ENCODE results near the gene P2RY8.
"Not testable (repeated sequence)": the region's sequence is repeated elsewhere in the genome, so short reads cannot be mapped to it uniquely, and the experiment has no call there.

P2RY8 gene, protein sequence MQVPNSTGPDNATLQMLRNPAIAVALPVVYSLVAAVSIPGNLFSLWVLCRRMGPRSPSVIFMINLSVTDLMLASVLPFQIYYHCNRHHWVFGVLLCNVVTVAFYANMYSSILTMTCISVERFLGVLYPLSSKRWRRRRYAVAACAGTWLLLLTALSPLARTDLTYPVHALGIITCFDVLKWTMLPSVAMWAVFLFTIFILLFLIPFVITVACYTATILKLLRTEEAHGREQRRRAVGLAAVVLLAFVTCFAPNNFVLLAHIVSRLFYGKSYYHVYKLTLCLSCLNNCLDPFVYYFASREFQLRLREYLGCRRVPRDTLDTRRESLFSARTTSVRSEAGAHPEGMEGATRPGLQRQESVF

GRCh38 chrX:1537031-1537715 lies at the start of gene P2RY8:
Gene P2RY8, minus strand, starts transcription at chrX:1537185. Its CDS starts 70,627 bp downstream, at chrX:1466558.
- peak; percentile 60 for DNase-seq

DNA sequence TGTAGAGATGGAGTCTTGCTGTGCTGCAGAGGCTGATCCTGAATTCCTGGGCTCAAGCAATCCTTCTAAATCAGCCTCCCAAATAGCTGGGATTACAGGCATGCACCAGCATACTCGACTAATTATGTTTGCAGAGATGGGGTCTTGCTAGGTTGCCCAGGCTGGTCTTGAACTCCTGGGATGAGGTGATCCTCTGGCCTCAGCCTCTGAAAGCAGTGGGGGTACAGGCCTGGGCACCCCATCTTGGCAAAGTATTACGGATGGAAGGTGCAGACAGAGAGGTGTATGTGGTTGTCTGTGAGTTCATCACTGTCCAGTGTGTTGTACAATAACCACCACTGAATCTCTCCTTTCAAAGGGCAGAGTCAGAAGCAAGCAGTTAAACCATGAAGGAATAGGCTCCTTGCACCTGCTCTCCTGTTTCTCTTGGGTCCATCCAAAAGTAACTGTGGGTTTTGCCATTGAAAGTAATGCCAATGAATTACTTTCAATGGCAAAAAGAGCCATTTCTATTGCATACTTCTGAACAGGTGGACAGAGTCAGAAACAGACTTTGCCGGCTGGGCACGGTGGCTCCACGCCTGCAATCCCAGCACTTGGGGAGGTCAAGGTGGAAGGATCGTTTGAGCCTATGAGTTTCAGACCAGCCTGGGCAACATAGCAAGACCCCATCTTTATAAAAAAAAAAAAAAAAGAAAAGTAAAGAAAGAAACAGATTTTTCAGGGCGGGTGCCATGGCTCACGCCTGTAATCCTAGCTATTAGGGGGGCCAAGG lies 47.4 kb upstream of the P2RY8 start:
- DNase-seq, result no peak

- peak; percentile 37 for DNase-seq
Observed at GRCh38 chrX:1582686-1583437, 45.9 kb upstream of the P2RY8 start.

GRCh38 chrX:1581132-1581531 lies 44.1 kb upstream of the P2RY8 start:
- DNase-seq, result peak; percentile 68

GRCh38 chrX:1578511-1579173 lies 41.7 kb upstream of the P2RY8 start:
- no peak for DNase-seq

DNA sequence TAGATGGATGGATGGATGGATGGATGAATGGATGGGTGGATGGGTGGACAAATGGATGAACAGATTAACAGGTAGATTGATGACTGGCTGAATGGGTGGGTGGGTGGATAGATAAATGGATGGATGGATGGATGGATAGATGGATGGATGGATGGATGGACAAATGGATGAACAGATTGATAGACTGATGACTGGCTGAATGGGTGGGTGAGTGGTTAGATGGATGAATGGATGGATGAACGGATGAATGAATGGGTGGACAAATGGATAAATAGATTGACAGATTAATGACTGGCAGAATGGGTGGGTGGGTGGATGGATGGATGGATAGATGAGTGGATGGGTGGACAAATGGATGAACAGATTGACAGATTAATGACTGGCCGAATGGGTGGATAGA lies 40.9 kb upstream of the P2RY8 start:
- no peak for DNase-seq

- no peak for DNase-seq
Observed at GRCh38 chrX:1576201-1576992, 39.4 kb upstream of the P2RY8 start.

DNA sequence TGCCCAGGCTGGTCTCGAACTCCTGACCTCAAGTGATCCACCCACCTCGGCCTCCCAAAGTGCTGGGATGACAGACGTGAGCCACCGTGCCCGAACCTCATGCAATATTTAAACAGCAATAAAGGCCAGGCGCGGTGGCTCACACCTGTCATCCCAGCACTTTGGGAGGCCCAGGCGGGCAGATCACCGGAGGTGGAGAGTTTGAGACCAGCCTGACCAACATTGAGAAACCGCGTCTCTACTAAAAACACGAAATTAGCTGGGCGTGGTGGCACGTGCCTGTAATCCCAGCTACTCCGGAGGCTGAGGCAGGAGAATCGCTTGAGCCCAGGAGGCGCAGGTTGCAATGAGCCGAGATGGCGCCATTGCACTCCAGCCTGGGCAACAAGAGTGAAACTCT lies 37.2 kb upstream of the P2RY8 start:
- not testable (repeated sequence) for DNase-seq

- no peak for DNase-seq
Observed at GRCh38 chrX:1564750-1565683, 28.0 kb upstream of the P2RY8 start.

DNA sequence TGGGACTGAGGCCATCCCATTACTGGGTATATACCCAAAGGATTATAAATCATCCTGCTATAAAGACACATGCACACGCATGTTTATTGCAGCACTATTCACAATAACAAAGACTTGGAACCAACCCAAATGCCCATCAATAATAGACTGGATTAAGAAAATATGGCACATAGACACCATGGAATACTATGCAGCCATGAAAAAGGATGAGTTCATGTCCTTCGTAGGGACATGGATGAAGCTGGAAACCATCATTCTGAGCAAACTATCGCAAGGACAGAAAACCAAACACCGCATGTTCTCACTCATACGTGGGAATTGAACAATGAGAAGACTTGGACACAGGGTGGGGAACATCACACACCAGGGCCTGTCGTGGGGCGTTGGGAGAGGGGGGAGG lies 27.1 kb upstream of the P2RY8 start:
- DNase-seq, result not testable (repeated sequence)

DNA sequence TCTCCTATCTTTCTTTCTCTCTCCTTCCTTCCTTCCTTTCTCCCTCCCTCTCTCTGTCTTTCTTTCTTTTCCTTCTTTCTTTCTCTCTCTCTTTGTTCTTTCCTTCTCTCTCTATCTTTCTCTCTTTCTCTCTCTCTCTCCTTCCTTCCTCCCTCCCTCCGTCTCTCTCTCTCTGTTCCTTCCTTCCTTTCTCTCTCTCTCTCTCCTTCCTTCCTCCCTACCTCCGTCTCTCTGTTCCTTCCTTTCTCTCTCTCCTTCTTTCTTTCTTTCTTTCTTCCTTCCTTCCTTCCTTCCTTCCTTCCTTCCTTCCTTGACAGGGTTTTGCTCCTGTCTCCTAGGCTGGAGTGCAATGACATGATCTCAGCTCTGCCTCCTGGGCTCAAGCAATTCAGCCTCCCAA lies 24.2 kb upstream of the P2RY8 start:
- no peak for DNase-seq

DNA sequence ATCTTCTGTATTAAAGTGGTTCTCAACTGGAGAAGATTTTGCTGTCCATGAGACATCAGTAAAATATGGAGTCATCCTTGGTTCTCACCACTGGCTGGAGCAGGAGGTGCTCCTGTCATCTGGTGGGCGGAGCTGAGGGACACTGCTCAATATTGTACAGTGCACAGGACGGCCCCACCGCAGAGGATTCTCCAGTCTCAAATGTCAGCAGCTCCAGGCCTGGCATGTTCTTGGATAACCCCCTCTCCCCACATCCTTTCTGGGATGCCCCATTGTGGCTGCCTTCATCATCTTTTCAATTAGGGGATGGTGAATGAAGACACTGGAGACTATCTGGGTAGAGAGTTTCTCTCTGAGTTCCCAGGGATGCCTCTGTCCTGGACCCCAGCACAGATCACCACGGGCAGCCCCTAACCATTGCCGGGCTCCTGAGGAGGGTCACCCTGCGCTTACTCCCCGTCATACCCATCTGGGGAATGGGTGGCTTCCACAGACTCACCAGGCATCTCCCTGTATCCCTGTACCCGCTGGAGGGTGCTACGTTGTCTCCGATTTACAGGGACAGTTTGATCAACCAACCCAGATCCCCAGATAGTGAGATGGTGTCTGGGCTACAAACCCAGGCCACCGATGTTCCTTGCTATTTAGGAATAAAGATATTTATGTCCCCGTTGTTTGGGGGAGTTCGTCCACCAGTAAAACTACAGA lies 21.9 kb upstream of the P2RY8 start:
- no peak for DNase-seq

GRCh38 chrX:1557442-1557841 lies 20.5 kb upstream of the P2RY8 start:
- DNase-seq, result not testable (repeated sequence)

DNA sequence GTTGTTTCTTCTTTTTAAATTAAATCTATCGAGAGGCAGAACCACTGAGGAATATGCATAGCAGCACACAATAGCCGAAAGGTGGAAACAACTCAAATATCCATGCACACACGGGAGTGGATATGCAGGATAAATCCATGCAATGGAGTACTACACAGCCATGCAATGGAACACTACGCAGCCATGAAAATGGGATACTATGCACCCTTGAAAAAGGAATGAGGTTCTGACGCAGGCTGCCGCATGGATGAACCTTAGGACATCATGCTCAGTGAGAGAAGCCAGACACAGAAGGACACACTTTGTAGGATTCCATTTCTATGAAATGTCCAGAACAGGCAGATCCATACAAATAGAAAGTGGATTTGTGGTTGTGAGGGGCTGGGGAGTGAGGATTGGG lies 18.4 kb upstream of the P2RY8 start:
- DNase-seq, result no peak

GRCh38 chrX:1554469-1555210 lies 17.7 kb upstream of the P2RY8 start:
- DNase-seq, result no peak

DNA sequence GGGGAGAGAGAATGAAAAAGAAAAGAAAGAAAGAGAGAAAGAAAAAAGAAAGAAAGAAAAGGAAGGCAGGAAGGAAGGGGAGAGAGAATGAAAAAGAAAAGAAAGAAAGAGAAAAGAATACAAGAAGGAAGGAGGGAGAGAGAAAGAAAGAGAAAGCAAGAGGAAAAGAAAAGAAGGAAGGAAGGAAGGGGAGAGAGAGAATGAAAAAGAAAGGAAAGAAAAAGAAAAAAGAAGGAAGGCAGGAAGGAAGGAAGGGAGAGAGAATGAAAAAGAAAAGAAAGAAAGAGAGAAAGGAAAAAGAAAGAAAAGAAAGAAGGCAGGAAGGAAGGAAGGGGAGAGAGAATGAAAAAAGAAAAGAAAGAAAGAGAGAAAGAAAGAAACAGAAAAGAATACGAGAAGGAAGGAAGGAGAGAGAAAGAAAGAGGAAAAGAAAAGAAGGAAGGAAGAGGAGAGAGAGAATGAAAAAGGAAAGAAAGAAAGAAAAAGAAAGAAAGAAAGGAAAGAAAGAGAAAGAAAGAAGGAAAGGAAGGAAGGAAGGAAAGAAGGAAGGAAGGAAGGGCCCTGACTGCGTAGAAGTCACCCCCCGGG lies 15.1 kb upstream of the P2RY8 start:
- DNase-seq, result no peak

DNA sequence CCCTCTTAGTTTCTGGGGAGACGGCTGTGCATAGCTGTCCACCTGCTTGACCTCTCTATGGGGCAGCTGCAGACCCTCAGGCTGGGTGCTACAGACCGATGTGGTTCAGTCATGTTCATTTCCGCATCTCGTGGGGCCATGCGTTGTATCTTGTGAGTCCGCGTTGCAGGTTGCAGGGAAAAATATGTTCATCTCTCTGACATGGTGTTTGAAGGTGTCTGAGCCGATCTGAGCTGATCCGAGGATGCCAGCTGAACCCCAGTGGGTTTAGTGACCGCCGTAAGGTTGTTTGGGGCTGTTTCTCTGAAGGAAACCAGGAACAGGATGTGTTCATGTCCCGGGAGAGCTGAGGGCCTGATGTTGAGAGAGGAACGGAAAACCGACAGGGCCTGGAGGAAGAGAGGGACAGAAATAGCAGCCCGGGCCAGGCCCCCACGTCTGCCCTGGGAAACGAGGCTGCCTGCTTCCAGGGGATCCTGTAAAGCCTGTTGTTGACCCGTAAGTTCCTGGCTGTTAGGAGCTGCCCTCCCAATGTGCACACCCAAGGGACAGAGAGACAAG lies 9.8 kb upstream of the P2RY8 start:
- DNase-seq, result no peak

GRCh38 chrX:1545776-1546408 lies 8.9 kb upstream of the P2RY8 start:
- DNase-seq, result no peak
